HCT116 (cell line): ENCODE data around the gene ATXN7L1.

ENCODE experiments used
- CEBPB ChIP-seq: IDR thresholded peaks from 2 replicates; pipeline ENCODE4 v1.6.1; 2012; ENCODE audit warnings: low read depth
- EZH2 ChIP-seq: fragments of 200-600 bp; sonication (generic); IDR thresholded peaks from 2 replicates; pipeline ENCODE4 v1.6.1; 2017; ENCODE audit warnings: antibody characterized with exemption, mixed run types
- EZH2phosphoT487 ChIP-seq: fragments of 200-600 bp; IDR thresholded peaks from 2 replicates; pipeline ENCODE4 v1.6.1; 2018; ENCODE audit warnings: antibody characterized with exemption, borderline replicate concordance
- POLR2A ChIP-seq: IDR thresholded peaks from 2 replicates; pipeline ENCODE4 v1.7.0; 2011; ENCODE audit warnings: borderline replicate concordance; ENCODE audit not compliant: insufficient read depth, insufficient read length; ENCODE audit errors: extremely low read depth
- RAD21 ChIP-seq: IDR thresholded peaks from 2 replicates; pipeline ENCODE4 v1.6.1; 2012; ENCODE audit warnings: low read depth, mild to moderate bottlenecking
- SIN3A ChIP-seq: IDR thresholded peaks from 2 replicates; pipeline ENCODE4 v1.6.1; 2012; ENCODE audit warnings: low read depth
- YY1 ChIP-seq: IDR thresholded peaks from 2 replicates; pipeline ENCODE4 v1.6.1; 2011; ENCODE audit warnings: low read length, low read depth, moderate library complexity, mild to moderate bottlenecking; ENCODE audit not compliant: insufficient replicate concordance; ENCODE audit errors: extremely low read depth
- TF ChIP-seq, protein P1 (sequence below), 3 experiments: fragments of 200-600 bp in 1 of 3; sonication (generic) in 1 of 3; IDR thresholded peaks in 2 of 3; conservative IDR thresholded peaks in 1 of 3; 2 replicates each; pipeline ENCODE4 v1.5.1; 2012 to 2017; ENCODE audit warnings: low read depth in 2 of 3, low read length in 2 of 3, antibody characterized with exemption in 1 of 3, borderline replicate concordance in 1 of 3, control low read depth in 1 of 3, mild to moderate bottlenecking in 1 of 3, mixed read lengths in 1 of 3, mixed run types in 1 of 3, moderate library complexity in 1 of 3; ENCODE audit not compliant: insufficient read depth in 1 of 3

DNA sequence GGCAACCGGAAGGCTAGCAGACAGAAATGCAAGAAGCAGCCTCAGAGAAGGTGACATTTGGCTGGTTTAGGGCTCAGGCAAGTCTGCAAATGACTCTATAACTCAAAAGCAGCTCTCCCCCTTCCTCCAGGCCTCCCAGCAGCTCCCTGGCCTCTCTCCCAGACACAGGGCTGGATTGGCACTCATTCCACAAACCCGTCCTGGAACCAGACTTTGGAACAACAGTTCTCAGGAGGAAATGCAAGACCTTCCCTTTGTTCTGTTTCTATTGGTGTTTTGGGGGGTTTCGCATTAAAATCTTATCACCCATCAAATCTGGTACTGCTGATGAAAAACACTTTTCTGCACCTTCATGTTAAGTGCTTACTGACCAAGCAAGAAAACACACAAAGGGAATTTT, 254.8 kb downstream of the ATXN7L1 start:
- TF ChIP-seq EZH2: no peak
- TF ChIP-seq SIN3A: no peak
- TF ChIP-seq, protein P1, sequence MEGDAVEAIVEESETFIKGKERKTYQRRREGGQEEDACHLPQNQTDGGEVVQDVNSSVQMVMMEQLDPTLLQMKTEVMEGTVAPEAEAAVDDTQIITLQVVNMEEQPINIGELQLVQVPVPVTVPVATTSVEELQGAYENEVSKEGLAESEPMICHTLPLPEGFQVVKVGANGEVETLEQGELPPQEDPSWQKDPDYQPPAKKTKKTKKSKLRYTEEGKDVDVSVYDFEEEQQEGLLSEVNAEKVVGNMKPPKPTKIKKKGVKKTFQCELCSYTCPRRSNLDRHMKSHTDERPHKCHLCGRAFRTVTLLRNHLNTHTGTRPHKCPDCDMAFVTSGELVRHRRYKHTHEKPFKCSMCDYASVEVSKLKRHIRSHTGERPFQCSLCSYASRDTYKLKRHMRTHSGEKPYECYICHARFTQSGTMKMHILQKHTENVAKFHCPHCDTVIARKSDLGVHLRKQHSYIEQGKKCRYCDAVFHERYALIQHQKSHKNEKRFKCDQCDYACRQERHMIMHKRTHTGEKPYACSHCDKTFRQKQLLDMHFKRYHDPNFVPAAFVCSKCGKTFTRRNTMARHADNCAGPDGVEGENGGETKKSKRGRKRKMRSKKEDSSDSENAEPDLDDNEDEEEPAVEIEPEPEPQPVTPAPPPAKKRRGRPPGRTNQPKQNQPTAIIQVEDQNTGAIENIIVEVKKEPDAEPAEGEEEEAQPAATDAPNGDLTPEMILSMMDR (IDR thresholded peaks at IDR 0.05 in 2 of 3, conservative IDR thresholded peaks at IDR 0.05 in 1 of 3; ENCODE audit: borderline replicate concordance in 1 of 3, insufficient read depth in 1 of 3, low read depth in 2 of 3, low read length in 2 of 3): no peak
- TF ChIP-seq YY1: no peak
- no peak for TF ChIP-seq RAD21
- TF ChIP-seq EZH2phosphoT487: no peak
- no peak for TF ChIP-seq POLR2A
- no peak for TF ChIP-seq CEBPB
